Nephron (organoid): ENCODE data around the gene ADARB2.

Experiments
- H3K27ac Mint-ChIP-seq, 3 experiments: 2 replicates each; pipeline ENCODE4 v1.8.0; 2020; ENCODE audit warnings: mixed read lengths in 3 of 3, mild to moderate bottlenecking in 2 of 3, moderate library complexity in 1 of 3
- H3K27me3 Mint-ChIP-seq: 2 replicates; pipeline ENCODE4 v1.8.0; 2021; ENCODE audit warnings: low read depth, mild to moderate bottlenecking, moderate library complexity, mixed read lengths
- H3K36me3 Mint-ChIP-seq: 2 replicates; pipeline ENCODE4 v1.8.0; 2020; ENCODE audit warnings: low read depth, mixed read lengths
- H3K4me1 Mint-ChIP-seq: 2 replicates; pipeline ENCODE4 v1.8.0; 2020; ENCODE audit warnings: mixed read lengths
- H3K4me3 Mint-ChIP-seq, 3 experiments: 2 replicates each; pipeline ENCODE4 v1.8.0; 2020; ENCODE audit warnings: mild to moderate bottlenecking in 3 of 3, mixed read lengths in 3 of 3, moderate library complexity in 2 of 3
- H3K9me3 Mint-ChIP-seq: 2 replicates; pipeline ENCODE4 v1.8.0; 2020; ENCODE audit warnings: mixed read lengths
- TF ChIP-seq, protein P1 (sequence below), 3 experiments: fragments of 200-600 bp; sonication (generic); IDR thresholded peaks; one replicate each; pipeline ENCODE4 v1.5.0; 2021; ENCODE audit warnings: antibody characterized with exemption in 3 of 3; ENCODE audit not compliant: unreplicated experiment in 3 of 3

ADARB2 gene

GRCh38 chr10:1289591-1289990, 447.7 kb downstream of the ADARB2 start:
- TF ChIP-seq, protein P1, sequence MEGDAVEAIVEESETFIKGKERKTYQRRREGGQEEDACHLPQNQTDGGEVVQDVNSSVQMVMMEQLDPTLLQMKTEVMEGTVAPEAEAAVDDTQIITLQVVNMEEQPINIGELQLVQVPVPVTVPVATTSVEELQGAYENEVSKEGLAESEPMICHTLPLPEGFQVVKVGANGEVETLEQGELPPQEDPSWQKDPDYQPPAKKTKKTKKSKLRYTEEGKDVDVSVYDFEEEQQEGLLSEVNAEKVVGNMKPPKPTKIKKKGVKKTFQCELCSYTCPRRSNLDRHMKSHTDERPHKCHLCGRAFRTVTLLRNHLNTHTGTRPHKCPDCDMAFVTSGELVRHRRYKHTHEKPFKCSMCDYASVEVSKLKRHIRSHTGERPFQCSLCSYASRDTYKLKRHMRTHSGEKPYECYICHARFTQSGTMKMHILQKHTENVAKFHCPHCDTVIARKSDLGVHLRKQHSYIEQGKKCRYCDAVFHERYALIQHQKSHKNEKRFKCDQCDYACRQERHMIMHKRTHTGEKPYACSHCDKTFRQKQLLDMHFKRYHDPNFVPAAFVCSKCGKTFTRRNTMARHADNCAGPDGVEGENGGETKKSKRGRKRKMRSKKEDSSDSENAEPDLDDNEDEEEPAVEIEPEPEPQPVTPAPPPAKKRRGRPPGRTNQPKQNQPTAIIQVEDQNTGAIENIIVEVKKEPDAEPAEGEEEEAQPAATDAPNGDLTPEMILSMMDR (IDR thresholded peaks at IDR 0.05; ENCODE audit: unreplicated experiment in 3 of 3): no peak
- Mint-ChIP-seq H3K4me3 (no peak overlapping the region), H3K27me3 (peaks cover 16% of the 10 kb centered on the region), H3K27ac (peak overlapping the region in 1 of 3 experiments; percentile 53), H3K4me1 (peaks cover 13% of the 10 kb centered on the region), H3K9me3 (no peaks in the 10 kb centered on the region), H3K36me3 (no peaks in the 10 kb centered on the region)

GRCh38 chr10:1287971-1288401, 449.3 kb downstream of the ADARB2 start:
- TF ChIP-seq, protein P1 (IDR thresholded peaks at IDR 0.05; ENCODE audit: unreplicated experiment in 3 of 3): no peak
- peaks cover 5% of the 10 kb centered on the region for H3K4me1 Mint-ChIP-seq
- no peaks in the 10 kb centered on the region for H3K36me3 Mint-ChIP-seq
- H3K27ac Mint-ChIP-seq: no peak overlapping the region
- no peaks in the 10 kb centered on the region for H3K9me3 Mint-ChIP-seq
- peaks cover 11% of the 10 kb centered on the region for H3K27me3 Mint-ChIP-seq
- no peak overlapping the region for H3K4me3 Mint-ChIP-seq

DNA sequence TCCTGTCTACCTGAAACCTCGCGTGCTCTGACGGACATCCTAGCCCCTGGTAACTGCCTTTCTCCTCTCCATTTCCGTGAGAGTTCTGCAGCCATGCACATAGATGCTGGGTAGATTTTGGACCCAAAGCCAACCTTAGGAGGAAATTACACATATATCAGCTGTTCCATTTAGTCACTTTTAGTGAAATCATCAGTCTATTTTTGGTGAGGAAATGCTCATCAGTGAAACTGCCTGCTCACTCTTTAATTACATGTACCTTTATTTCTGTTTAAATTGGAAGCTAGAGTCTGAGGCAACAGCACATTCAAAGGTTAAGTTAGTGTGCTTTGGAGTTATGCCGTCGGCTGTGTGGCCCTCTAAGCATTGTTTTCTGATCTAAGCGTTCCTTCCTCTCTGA, 449.8 kb downstream of the ADARB2 start:
- Mint-ChIP-seq H3K4me3 (no peak overlapping the region), H3K9me3 (no peaks in the 10 kb centered on the region), H3K27me3 (peaks cover 11% of the 10 kb centered on the region), H3K4me1 (peaks cover 2% of the 10 kb centered on the region), H3K27ac (no peak overlapping the region), H3K36me3 (no peaks in the 10 kb centered on the region)
- TF ChIP-seq, protein P1 (IDR thresholded peaks at IDR 0.05; ENCODE audit: unreplicated experiment in 3 of 3): no peak

DNA sequence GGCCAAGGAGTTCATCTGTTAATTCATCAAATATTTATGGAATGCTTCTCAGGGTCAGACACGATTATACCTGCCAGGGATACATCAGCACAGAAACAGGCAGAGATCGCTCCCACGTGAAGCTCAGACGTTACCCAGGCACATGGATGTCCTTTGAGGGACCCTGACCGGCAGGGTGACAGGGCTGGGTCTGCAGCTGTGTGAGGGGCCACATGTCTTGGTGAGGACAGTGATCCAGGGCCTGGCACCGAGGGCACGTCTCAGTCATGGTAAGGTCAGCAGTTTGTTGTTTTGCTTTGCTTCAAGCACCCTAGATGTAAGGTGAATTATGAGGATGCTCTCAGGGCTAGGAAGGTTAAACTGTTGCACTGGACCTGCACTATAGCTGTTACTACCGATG, 453.2 kb downstream of the ADARB2 start:
- no peak overlapping the region for H3K27ac Mint-ChIP-seq
- TF ChIP-seq, protein P1 (IDR thresholded peaks at IDR 0.05; ENCODE audit: unreplicated experiment in 3 of 3): no peak
- H3K27me3 Mint-ChIP-seq: peaks cover 23% of the 10 kb centered on the region
- no peaks in the 10 kb centered on the region for H3K9me3 Mint-ChIP-seq
- no peaks in the 10 kb centered on the region for H3K36me3 Mint-ChIP-seq
- no peaks in the 10 kb centered on the region for H3K4me1 Mint-ChIP-seq
- H3K4me3 Mint-ChIP-seq: no peak overlapping the region

DNA sequence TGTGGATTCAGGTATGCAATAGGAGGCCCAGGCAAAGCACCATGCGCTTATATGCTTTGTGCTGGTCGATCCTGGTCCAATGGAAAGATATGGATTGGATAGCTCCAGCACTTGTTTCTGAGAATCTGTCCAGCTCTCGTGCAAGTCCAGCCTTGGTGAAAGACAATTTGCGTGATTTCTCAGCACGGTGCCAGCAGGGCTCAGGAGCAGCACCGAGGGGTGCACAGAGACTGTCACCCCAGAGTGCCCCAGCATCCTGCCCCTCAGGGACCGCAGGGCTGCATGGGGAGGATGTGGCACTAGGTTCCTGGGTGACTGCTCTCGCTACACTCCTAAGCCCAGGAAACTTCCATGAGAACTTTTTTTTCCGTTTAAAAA, 455.9 kb downstream of the ADARB2 start:
- H3K9me3 Mint-ChIP-seq: peaks cover 6% of the 10 kb centered on the region
- no peaks in the 10 kb centered on the region for H3K4me1 Mint-ChIP-seq
- H3K27ac Mint-ChIP-seq: no peak overlapping the region
- no peak overlapping the region for H3K4me3 Mint-ChIP-seq
- H3K36me3 Mint-ChIP-seq: no peaks in the 10 kb centered on the region
- peaks cover 12% of the 10 kb centered on the region for H3K27me3 Mint-ChIP-seq
- TF ChIP-seq, protein P1 (IDR thresholded peaks at IDR 0.05; ENCODE audit: unreplicated experiment in 3 of 3): no peak
